HCT116 (cell line): ENCODE data around the gene DPF3. TPM values are rescaled to one million over a fixed set of nuclear protein-coding genes. Genes with fewer than 3 reads are reported as not detected.

Experiments used
- ATAC-seq: fragments of 200-7000 bp; cut with Tn5 transposase; 2 replicates; pipeline ENCODE4 v1.9.1; 2020; ENCODE audit warnings: mild to moderate bottlenecking, moderate library complexity
- BruUV-seq: library from RNA; stranded (reverse); fragments of 400-500 nt; replicated peaks from 2 replicates; lab custom pipeline; 2021; lab: Mats Ljungman, UMichigan
- CTCF ChIA-PET: fragments of 300-600 bp; sonication (Branson Sonifier 250); formaldehyde crosslinking; loops from one replicate; lab custom pipeline; 2021; ENCODE audit warnings: antibody characterized with exemption; lab: Charles Lee
- POLR2A ChIA-PET: fragments of 300-600, 350-600 bp; sonication (Branson Sonifier 250); formaldehyde crosslinking; loops from one replicate; lab custom pipeline; 2021; ENCODE audit warnings: antibody characterized with exemption; lab: Charles Lee
- RAD21 ChIA-PET, 2 experiments: fragments of 300-600 bp; sonication (Branson Sonifier 250); formaldehyde crosslinking; loops; one replicate each; lab custom pipeline; 2023; ENCODE audit warnings: low total read pairs in 2 of 2; ENCODE audit not compliant: uncharacterized antibody in 2 of 2, unreplicated experiment in 2 of 2, low non-redundant PET in 1 of 2; lab: Charles Lee
- DNase-seq: peaks from one replicate; pipeline ENCODE4 v3.0.0-alpha.2; 2010; ENCODE audit warnings: low read depth, low spot score
- H2AFZ ChIP-seq: fragments of 200-600 bp; shearing (Covaris generic), sonication (generic); 2 replicates; pipeline ENCODE4 v1.6.1; 2017; ENCODE audit warnings: low read depth, mixed run types, mixed read lengths, antibody characterized with exemption, low read length; ENCODE audit not compliant: poor library complexity, severe bottlenecking
- H3K27ac ChIP-seq: 2 replicates; pipeline ENCODE4 v1.5.1; 2012; ENCODE audit warnings: low read depth, low read length
- H3K27me3 ChIP-seq: fragments of 200-600 bp; sonication (generic); 2 replicates; pipeline ENCODE4 v1.6.1; 2016; ENCODE audit warnings: mixed run types, low read length, mixed read lengths; ENCODE audit not compliant: insufficient read depth
- H3K36me3 ChIP-seq, 2 experiments: fragments of 200-500 bp in 1 of 2; fragments of 200-600 bp in 1 of 2; sonication (Bioruptor generic) in 1 of 2; sonication (generic) in 1 of 2; 2 replicates each; pipeline versions ENCODE4 v1.5.1 to v1.6.1; 2014 to 2016; ENCODE audit warnings: low read length in 2 of 2, inconsistent platforms in 1 of 2, mixed read lengths in 1 of 2, mixed run types in 1 of 2; ENCODE audit not compliant: insufficient read depth in 2 of 2, control insufficient read depth in 1 of 2
- H3K4me1 ChIP-seq, 2 experiments: fragments of 200-600 bp in 1 of 2; sonication (generic) in 1 of 2; 2 replicates each; pipeline versions ENCODE4 v1.5.1 to v1.6.1; 2012 to 2017; ENCODE audit warnings: low read length in 2 of 2, inconsistent platforms in 1 of 2, mild to moderate bottlenecking in 1 of 2, mixed read lengths in 1 of 2, mixed run types in 1 of 2, moderate library complexity in 1 of 2; ENCODE audit not compliant: insufficient read depth in 2 of 2, control insufficient read depth in 1 of 2
- H3K4me2 ChIP-seq: fragments of 200-600 bp; sonication (generic); 2 replicates; pipeline ENCODE4 v1.6.1; 2017; ENCODE audit warnings: mixed run types, low read length, mixed read lengths
- H3K4me3 ChIP-seq, 2 experiments: fragments of 200-600 bp in 1 of 2; sonication (generic) in 1 of 2; replicated peaks in 1 of 2; 2 replicates each; pipeline ENCODE4 v1.5.1; 2011 to 2016; ENCODE audit warnings: low read length in 2 of 2, control low read depth in 1 of 2, low read depth in 1 of 2, mild to moderate bottlenecking in 1 of 2, mixed read lengths in 1 of 2, mixed run types in 1 of 2
- H3K79me2 ChIP-seq: fragments of 200-600 bp; sonication (generic); 2 replicates; pipeline ENCODE4 v1.6.1; 2017; ENCODE audit warnings: mild to moderate bottlenecking, mixed run types, low read length, moderate library complexity, mixed read lengths; ENCODE audit not compliant: insufficient read depth
- H3K9ac ChIP-seq: fragments of 200-600 bp; sonication (generic); 2 replicates; pipeline ENCODE4 v1.6.1; 2016; ENCODE audit warnings: low read length, mixed read lengths
- H3K9me2 ChIP-seq: fragments of 200-600 bp; sonication (generic), shearing (Covaris generic); 2 replicates; pipeline ENCODE4 v1.6.1; 2017; ENCODE audit warnings: mixed run types, mild to moderate bottlenecking, moderate library complexity; ENCODE audit not compliant: insufficient read depth
- H3K9me3 ChIP-seq, 2 experiments: fragments of 200-500 bp in 1 of 2; fragments of 200-600 bp in 1 of 2; sonication (Bioruptor generic) in 1 of 2; sonication (generic) in 1 of 2; 2 replicates each; pipeline ENCODE4 v1.6.1; 2014 to 2017; ENCODE audit warnings: low read length in 2 of 2, mixed read lengths in 2 of 2, inconsistent platforms in 1 of 2, low read depth in 1 of 2, mild to moderate bottlenecking in 1 of 2, mixed run types in 1 of 2, moderate library complexity in 1 of 2; ENCODE audit not compliant: control insufficient read depth in 1 of 2, insufficient read depth in 1 of 2
- H4K20me1 ChIP-seq: fragments of 200-600 bp; sonication (generic), shearing (Covaris generic); 2 replicates; pipeline ENCODE4 v1.6.1; 2017; ENCODE audit warnings: mixed run types, mild to moderate bottlenecking, moderate library complexity; ENCODE audit not compliant: insufficient read depth
- CBX3 ChIP-seq: IDR thresholded peaks from 2 replicates; pipeline ENCODE4 v1.6.1; 2012; ENCODE audit warnings: low read depth
- CEBPB ChIP-seq: IDR thresholded peaks from 2 replicates; pipeline ENCODE4 v1.6.1; 2012; ENCODE audit warnings: low read depth
- CTCF ChIP-seq, 3 experiments: fragments of 200-600 bp in 1 of 3; sonication (generic) in 1 of 3; IDR thresholded peaks in 2 of 3; conservative IDR thresholded peaks in 1 of 3; 2 replicates each; pipeline ENCODE4 v1.5.1; 2012 to 2017; ENCODE audit warnings: low read depth in 2 of 3, low read length in 2 of 3, antibody characterized with exemption in 1 of 3, borderline replicate concordance in 1 of 3, control low read depth in 1 of 3, mild to moderate bottlenecking in 1 of 3, mixed read lengths in 1 of 3, mixed run types in 1 of 3, moderate library complexity in 1 of 3; ENCODE audit not compliant: insufficient read depth in 1 of 3
- EGR1 ChIP-seq: IDR thresholded peaks from 2 replicates; pipeline ENCODE4 v1.6.1; 2012; ENCODE audit warnings: low read depth
- FOSL1 ChIP-seq: IDR thresholded peaks from 2 replicates; pipeline ENCODE4 v1.6.1; 2012; ENCODE audit warnings: low read depth
- JUND ChIP-seq: IDR thresholded peaks from 2 replicates; pipeline ENCODE4 v1.6.1; 2012
- POLR2A ChIP-seq: IDR thresholded peaks from 2 replicates; pipeline ENCODE4 v1.7.0; 2011; ENCODE audit warnings: borderline replicate concordance; ENCODE audit not compliant: insufficient read depth, insufficient read length; ENCODE audit errors: extremely low read depth
- RAD21 ChIP-seq: IDR thresholded peaks from 2 replicates; pipeline ENCODE4 v1.6.1; 2012; ENCODE audit warnings: low read depth, mild to moderate bottlenecking
- SP1 ChIP-seq: IDR thresholded peaks from 2 replicates; pipeline ENCODE4 v1.6.1; 2012; ENCODE audit warnings: low read depth
- SRF ChIP-seq: IDR thresholded peaks from 2 replicates; pipeline ENCODE4 v1.6.1; 2012; ENCODE audit warnings: low read depth
- TCF7L2 ChIP-seq: IDR thresholded peaks from 2 replicates; pipeline ENCODE4 v1.7.0; 2011; ENCODE audit warnings: borderline replicate concordance, inconsistent platforms; ENCODE audit not compliant: insufficient read depth, insufficient read length; ENCODE audit errors: extremely low read depth
- ZNF274 ChIP-seq: fragments of 200-500 bp; sonication (Bioruptor generic); IDR thresholded peaks from 2 replicates; pipeline ENCODE4 v1.6.1; 2014; ENCODE audit warnings: mild to moderate bottlenecking, low read depth, low read length, inconsistent platforms
- intact Hi-C: fragments of 100-400 bp; cut with micrococcal nuclease; formaldehyde crosslinking; loops from 2 replicates; pipeline ENCODE4 v1.10.0; 2022
- total RNA-seq: library from RNA; stranded (reverse); gene quantifications from one replicate; pipeline ENCODE4 v1.2.1, GENCODE V29; 2021; ENCODE audit not compliant: unreplicated experiment

DPF3 gene
- total RNA-seq, 1 experiment from 2014 or later, result 0.27 TPM

GRCh38 chr14:72714871-72715214, 179.1 kb downstream of the DPF3 start:
- DNase-seq (no peak), ATAC-seq (no peak)
- no peaks in the 10 kb centered on the region for H3K27me3 ChIP-seq
- ChIA-PET POLR2A (no interaction called here), RAD21 (no interaction called here), CTCF (no interaction called here)
- no peak overlapping the region for H2AFZ ChIP-seq
- no TSS peak for BruUV-seq
- H3K9ac ChIP-seq, result no peak overlapping the region
- no peak overlapping the region for H3K27ac ChIP-seq
- no peaks in the 10 kb centered on the region for H4K20me1 ChIP-seq
- no peaks in the 10 kb centered on the region for H3K79me2 ChIP-seq
- H3K36me3 ChIP-seq, result no peaks in the 10 kb centered on the region
- intact Hi-C loops, result no loop called here
- H3K4me3 ChIP-seq, result no peak overlapping the region
- H3K4me2 ChIP-seq, result no peak overlapping the region
- H3K9me3 ChIP-seq, result no peaks in the 10 kb centered on the region
- TF ChIP-seq EGR1, result no peak
- TF ChIP-seq TCF7L2, result no peak
- no peak for TF ChIP-seq ZNF274
- no peak for TF ChIP-seq POLR2A
- TF ChIP-seq CTCF (IDR thresholded peaks at IDR 0.05 in 2 of 3, conservative IDR thresholded peaks at IDR 0.05 in 1 of 3; ENCODE audit: borderline replicate concordance in 1 of 3, insufficient read depth in 1 of 3, low read depth in 2 of 3, low read length in 2 of 3), result no peak
- TF ChIP-seq CBX3, result no peak
- no peak for TF ChIP-seq CEBPB
- no peak for TF ChIP-seq FOSL1
- TF ChIP-seq JUND, result no peak
- no peak for TF ChIP-seq SRF
- TF ChIP-seq SP1, result no peak
- no peak for TF ChIP-seq RAD21
- H3K9me2 ChIP-seq, result no peaks in the 10 kb centered on the region
- no peaks in the 10 kb centered on the region for H3K4me1 ChIP-seq
